Measurements from ENCODE around the gene ZNF783.
"Not testable (repeated sequence)": the region's sequence is repeated elsewhere in the genome, so short reads cannot be mapped to it uniquely, and the experiment has no call there.

ZNF783 gene

DNA sequence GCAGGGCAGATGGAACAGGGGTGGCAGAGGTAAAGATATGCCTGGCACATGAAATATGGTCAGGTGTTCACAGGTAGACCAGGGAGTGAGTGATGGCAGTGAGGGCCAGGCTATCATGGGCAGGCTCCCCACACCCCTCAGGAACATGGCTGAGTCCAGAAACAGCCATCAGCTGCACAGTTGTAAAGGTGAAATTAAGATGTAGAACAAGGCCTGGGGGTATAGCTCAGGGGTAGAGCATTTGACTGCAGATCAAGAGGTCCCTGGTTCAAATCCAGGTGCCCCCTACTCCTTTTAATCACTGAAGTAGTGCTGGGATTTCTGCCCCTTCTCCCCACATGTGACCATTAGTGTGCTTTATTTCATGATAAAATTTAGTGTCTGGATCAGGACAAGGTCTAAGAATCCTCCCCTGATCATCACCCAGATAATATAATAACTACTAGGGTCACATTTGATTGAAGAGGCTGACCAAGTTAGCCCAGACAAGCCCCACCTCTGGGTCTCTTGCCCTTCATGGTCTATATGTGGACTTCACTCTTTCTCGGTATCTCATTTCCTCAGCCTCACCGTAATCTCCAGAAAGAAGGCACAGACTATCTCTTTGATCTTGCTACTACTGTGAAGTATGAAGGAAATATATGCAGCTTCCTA, 69.0 kb downstream of the ZNF783 start:
- DNase-seq (ENCODE audit: low spot score) = no peak

DNA sequence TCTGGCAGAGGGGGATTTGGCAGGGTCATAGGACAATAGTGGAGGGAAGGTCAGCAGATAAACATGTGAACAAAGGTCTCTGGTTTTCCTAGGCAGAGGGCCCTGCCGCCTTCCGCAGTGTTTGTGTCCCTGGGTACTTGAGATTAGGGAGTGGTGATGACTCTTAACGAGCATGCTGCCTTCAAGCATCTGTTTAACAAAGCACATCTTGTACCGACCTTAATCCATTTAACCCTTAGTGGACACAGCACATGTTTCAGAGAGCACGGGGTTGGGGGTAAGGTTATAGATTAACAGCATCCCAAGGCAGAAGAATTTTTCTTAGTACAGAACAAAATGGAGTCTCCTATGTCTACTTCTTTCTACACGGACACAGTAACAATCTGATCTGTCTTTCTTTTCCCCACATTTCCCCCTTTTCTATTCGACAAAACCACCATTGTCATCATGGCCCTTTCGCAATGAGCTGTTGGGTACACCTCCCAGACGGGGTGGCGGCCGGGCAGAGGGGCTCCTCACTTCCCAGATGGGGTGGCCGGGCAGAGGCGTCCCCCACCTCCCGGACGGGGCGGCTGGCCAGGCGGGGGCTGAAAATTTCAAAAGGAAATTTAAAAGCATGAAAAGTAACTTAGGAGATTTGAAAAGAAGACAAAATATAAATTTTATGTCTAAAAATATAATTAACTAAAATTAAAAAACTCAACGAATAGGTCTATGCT, 70.8 kb downstream of the ZNF783 start:
- DNase-seq (ENCODE audit: low spot score) = not testable (repeated sequence)

DNA sequence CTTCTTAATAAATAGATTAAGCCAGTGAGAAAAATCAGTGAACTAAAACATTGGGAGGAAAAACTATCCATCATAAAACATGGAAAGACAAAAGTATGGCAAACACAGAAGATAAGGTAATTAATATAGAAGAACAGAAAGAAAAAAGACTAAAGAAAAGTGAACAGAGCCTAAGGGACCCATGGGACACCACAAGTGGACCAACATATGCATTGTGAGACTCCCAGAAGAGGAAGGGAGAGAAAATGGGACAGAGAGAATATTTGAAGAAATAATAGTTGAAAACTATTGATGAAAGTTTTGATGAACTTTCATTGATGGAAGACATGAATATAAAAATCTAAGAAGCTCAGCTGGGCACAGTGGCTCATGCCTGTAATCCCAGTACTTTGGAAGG, 71.3 kb downstream of the ZNF783 start:
- DNase-seq (ENCODE audit: low spot score) = no peak

DNA sequence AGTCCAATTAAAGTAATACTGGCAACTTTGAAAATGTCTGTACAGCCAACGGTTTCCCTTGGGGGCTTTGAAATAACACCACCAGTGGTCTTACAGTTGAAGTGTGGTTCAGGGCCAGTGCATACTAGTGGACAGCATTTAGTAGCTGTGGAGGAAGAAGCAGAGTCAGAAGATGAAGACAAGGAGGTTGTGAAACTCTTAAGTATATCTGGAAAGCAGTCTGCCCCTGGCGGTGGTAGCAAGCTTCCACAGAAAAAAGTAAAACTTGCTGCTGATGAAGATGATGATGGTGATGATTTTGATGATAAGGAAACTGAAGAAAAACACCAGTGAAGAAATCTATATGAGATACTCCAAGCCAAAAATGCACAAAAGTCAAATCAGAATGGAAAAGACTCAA, 72.2 kb downstream of the ZNF783 start:
- DNase-seq (ENCODE audit: low spot score) = no peak

Measured in AG08396 (cell line).